DND-41 (cell line): ENCODE data around the gene ZFP36.

Experiments used
- ATAC-seq: fragments of 200-7000 bp; cut with Tn5 transposase; 3 replicates; pipeline ENCODE4 v1.9.1; 2021; ENCODE audit warnings: low read depth; ENCODE audit not compliant: insufficient read depth
- DNase-seq: peaks from one replicate; pipeline ENCODE4 v3.0.0-alpha.2; 2020
- H2AFZ ChIP-seq: 2 replicates; pipeline ENCODE4 v1.6.0; 2012; ENCODE audit warnings: low read depth, low read length
- H3K27ac ChIP-seq: 2 replicates; pipeline ENCODE4 v1.5.1; 2012; ENCODE audit warnings: low read length, inconsistent platforms
- H3K27me3 ChIP-seq: fragments of 200-600 bp; sonication (generic); 2 replicates; pipeline ENCODE4 v1.6.0; 2012; ENCODE audit warnings: low read length, mild to moderate bottlenecking, inconsistent platforms; ENCODE audit not compliant: insufficient read depth, poor library complexity
- H3K36me3 ChIP-seq: 2 replicates; pipeline ENCODE4 v1.5.1; 2012; ENCODE audit warnings: low read length, inconsistent platforms; ENCODE audit not compliant: insufficient read depth
- H3K4me1 ChIP-seq: 2 replicates; pipeline ENCODE4 v1.5.1; 2012; ENCODE audit warnings: mild to moderate bottlenecking, low read length; ENCODE audit not compliant: insufficient read depth
- H3K4me2 ChIP-seq: 2 replicates; pipeline ENCODE4 v1.6.0; 2012; ENCODE audit warnings: mild to moderate bottlenecking, moderate library complexity, low read length, inconsistent platforms; ENCODE audit not compliant: insufficient read depth
- H3K4me3 ChIP-seq, 2 experiments: fragments of 200-600 bp in 1 of 2; shearing (Covaris generic) in 1 of 2; 2 replicates each; pipeline ENCODE4 v1.5.1; 2012 to 2016; ENCODE audit warnings: inconsistent platforms in 2 of 2, low read length in 2 of 2, mild to moderate bottlenecking in 2 of 2, low read depth in 1 of 2, moderate library complexity in 1 of 2
- H3K79me2 ChIP-seq: 2 replicates; pipeline ENCODE4 v1.6.0; 2012; ENCODE audit warnings: low read length, inconsistent platforms; ENCODE audit not compliant: insufficient read depth
- H3K9ac ChIP-seq: 2 replicates; pipeline ENCODE4 v1.6.0; 2012; ENCODE audit warnings: low read depth, mild to moderate bottlenecking, inconsistent platforms, low read length, moderate library complexity
- H3K9me3 ChIP-seq: 2 replicates; pipeline ENCODE4 v1.5.1; 2012; ENCODE audit warnings: low read length, moderate library complexity, mild to moderate bottlenecking, inconsistent platforms; ENCODE audit not compliant: insufficient read depth, severe bottlenecking
- H4K20me1 ChIP-seq: 2 replicates; pipeline ENCODE4 v1.6.0; 2012; ENCODE audit warnings: low read length; ENCODE audit not compliant: insufficient read depth
- EZH2 ChIP-seq: IDR thresholded peaks from 3 replicates; pipeline ENCODE4 v1.6.1; 2012; ENCODE audit warnings: borderline replicate concordance, low read depth, mild to moderate bottlenecking, moderate library complexity, low read length, inconsistent platforms; ENCODE audit not compliant: severe bottlenecking
- TF ChIP-seq, protein P1 (sequence below): IDR thresholded peaks from 2 replicates; pipeline ENCODE4 v1.5.1; 2012; ENCODE audit warnings: borderline replicate concordance, low read length, moderate library complexity, mild to moderate bottlenecking; ENCODE audit not compliant: poor library complexity, severe bottlenecking; ENCODE audit errors: extremely low read depth

ZFP36 gene

DNA sequence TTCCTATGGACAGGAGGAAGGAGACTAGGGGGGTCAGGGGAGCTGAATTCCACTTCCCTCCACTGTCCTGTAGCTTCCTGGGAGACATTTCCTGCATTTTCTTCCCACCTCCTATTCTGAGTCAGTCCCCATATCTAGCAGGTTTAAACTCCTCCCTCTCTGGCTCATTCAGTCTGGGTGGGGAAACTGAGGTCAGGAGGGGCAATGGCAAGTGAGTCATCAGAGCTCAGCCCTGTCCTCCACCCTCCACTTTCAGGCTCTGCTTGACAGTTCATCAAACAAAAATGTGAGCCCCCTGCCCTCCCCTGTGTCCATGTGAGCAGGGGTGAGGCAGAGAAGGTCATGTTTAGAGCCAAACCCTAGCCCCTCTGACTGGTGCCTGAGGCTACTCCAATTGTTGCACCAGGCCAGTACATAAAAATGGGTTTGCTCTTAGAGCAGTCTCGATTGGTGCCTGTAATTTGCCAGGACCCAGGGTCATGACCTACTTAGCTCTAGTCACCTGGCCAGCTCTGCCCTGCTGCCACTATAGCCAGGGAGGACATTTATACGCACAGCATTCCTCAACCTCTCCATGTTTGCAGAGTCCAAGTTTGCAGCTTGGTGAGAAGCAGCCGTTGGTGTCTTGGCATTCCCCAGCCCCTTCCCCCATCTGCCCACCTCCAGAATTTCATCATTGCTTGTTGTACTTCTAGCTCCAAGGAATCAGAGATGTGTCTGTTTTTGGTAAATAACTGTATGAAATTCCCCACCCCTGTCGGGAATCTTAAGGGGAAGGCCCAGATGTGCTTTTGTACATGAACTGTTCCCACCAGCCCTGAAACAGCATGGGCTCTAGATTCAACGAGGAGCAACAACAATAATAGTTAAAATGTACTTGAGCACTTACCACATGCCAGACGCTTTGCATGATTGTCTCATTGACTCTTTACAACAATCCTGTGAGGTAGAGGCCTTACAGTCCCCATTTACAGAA is 43.7 kb upstream of the ZFP36 start:
- no peak overlapping the region for H3K27ac ChIP-seq
- ATAC-seq = no peak
- TF ChIP-seq, protein P1, sequence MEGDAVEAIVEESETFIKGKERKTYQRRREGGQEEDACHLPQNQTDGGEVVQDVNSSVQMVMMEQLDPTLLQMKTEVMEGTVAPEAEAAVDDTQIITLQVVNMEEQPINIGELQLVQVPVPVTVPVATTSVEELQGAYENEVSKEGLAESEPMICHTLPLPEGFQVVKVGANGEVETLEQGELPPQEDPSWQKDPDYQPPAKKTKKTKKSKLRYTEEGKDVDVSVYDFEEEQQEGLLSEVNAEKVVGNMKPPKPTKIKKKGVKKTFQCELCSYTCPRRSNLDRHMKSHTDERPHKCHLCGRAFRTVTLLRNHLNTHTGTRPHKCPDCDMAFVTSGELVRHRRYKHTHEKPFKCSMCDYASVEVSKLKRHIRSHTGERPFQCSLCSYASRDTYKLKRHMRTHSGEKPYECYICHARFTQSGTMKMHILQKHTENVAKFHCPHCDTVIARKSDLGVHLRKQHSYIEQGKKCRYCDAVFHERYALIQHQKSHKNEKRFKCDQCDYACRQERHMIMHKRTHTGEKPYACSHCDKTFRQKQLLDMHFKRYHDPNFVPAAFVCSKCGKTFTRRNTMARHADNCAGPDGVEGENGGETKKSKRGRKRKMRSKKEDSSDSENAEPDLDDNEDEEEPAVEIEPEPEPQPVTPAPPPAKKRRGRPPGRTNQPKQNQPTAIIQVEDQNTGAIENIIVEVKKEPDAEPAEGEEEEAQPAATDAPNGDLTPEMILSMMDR = no peak
- no peak for TF ChIP-seq EZH2
- H3K4me1 ChIP-seq = no peaks in the 10 kb centered on the region
- no peak for DNase-seq
- H3K36me3 ChIP-seq = peaks cover 78% of the 10 kb centered on the region
- H3K9me3 ChIP-seq = no peaks in the 10 kb centered on the region
- no peaks in the 10 kb centered on the region for H3K27me3 ChIP-seq
- no peak overlapping the region for H3K4me2 ChIP-seq
- no peak overlapping the region for H2AFZ ChIP-seq
- H4K20me1 ChIP-seq = 0 out of 2 replicates have a peak, but pooled peaks cover 3% of the 10 kb centered on the region
- H3K4me3 ChIP-seq = no peak overlapping the region
- H3K9ac ChIP-seq = no peak overlapping the region
- no peaks in the 10 kb centered on the region for H3K79me2 ChIP-seq

DNA sequence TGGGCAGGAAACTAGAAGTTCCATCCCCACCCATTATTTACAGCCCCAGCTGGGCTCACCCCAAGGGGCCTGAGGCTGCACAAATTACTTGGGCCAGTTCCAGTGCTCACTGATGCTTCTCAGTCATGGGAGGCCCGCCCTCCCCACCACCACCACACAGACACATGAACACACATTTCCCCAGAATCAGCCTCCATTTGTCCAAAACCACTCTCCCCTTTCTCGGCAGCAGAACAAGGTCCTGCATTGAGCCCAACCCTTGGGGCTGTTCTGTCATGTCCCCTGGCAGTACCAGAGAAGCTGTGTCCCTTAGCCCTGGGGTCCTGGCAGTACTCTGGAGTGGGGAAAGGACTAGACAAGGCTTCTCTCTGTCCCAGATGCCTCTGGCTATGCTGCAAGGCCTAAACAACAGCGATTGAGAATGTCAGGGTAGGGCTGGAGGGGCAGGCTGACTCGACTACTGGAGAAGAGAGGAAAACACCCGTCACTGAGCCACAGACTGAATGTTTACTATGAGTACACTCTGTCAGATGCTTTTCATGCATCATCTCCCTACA is 42.7 kb upstream of the ZFP36 start:
- Histone ChIP-seq H4K20me1 (peaks cover 3% of the 10 kb centered on the region; the same call in 1 of the 2 replicates), H3K27ac (no peak overlapping the region), H3K4me3 (no peak overlapping the region), H3K27me3 (no peaks in the 10 kb centered on the region), H3K4me1 (no peaks in the 10 kb centered on the region), H3K4me2 (no peak overlapping the region), H3K9ac (no peak overlapping the region), H3K79me2 (no peaks in the 10 kb centered on the region), H3K36me3 (peaks cover 77% of the 10 kb centered on the region), H2AFZ (no peak overlapping the region), H3K9me3 (no peaks in the 10 kb centered on the region)
- no peak for ATAC-seq
- TF ChIP-seq, protein P1 = no peak
- no peak for TF ChIP-seq EZH2
- DNase-seq = no peak

DNA sequence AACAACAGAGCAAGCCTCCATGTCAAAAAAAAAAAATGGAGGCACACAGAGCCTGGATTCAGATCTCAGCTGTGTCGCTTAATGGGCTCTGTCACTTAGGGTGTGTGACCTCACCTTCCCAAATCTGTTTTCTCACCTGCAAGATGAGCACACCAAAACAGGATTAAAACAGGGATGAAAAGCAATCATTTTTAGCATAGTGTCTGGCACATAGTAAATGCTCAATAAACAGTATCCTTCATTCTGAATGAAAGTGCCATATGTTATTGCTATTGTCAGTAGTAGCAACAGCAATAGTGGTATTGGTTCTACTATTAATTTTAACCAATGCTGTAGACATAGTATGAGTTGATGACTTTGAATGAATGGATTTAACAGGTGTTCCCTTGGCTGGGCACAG is 41.1 kb upstream of the ZFP36 start:
- Histone ChIP-seq H2AFZ (no peak overlapping the region), H3K36me3 (peaks cover 79% of the 10 kb centered on the region), H3K27me3 (no peaks in the 10 kb centered on the region), H3K9me3 (no peaks in the 10 kb centered on the region), H3K4me3 (no peak overlapping the region), H3K4me2 (no peak overlapping the region), H4K20me1 (peaks cover 3% of the 10 kb centered on the region; the same call in 1 of the 2 replicates), H3K27ac (no peak overlapping the region), H3K79me2 (no peaks in the 10 kb centered on the region), H3K9ac (no peak overlapping the region), H3K4me1 (no peaks in the 10 kb centered on the region)
- DNase-seq (no peak), ATAC-seq (no peak)
- TF ChIP-seq, protein P1 = no peak
- no peak for TF ChIP-seq EZH2
